ENCODE data around the gene C9orf85.
"Not testable (repeated sequence)": the region's sequence is repeated elsewhere in the genome, so short reads cannot be mapped to it uniquely, and the experiment has no call there.

The C9orf85 gene

DNA sequence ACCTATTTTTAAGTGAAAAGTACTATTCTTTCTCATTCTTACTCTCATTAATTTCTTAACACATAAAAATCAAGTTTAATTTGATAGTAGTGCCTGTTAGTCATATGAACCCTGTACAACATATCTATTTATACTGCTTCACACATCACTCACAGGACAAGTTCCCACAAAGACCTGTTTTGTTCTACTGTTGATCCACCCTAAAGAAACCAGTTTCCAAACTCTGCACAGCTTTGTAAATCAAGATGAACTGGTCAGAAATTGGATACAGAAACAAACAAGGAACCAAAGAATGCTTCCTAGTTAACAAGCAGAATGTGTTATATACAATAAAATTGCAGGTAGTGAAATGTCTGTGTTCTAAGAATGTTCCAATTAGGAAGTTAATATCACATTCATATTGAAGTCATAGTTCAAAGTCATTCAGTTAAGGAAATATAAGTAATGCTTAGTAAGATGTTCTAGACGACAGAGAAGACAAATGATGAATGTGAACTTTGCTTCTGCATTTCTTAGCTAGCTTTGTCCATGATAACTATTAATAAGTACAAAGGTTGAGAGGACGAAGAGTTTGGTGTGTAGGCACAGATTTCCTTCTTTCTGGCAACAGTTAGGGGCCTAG, 33.4 kb downstream of the C9orf85 start:
- DNase-seq = no peak

DNA sequence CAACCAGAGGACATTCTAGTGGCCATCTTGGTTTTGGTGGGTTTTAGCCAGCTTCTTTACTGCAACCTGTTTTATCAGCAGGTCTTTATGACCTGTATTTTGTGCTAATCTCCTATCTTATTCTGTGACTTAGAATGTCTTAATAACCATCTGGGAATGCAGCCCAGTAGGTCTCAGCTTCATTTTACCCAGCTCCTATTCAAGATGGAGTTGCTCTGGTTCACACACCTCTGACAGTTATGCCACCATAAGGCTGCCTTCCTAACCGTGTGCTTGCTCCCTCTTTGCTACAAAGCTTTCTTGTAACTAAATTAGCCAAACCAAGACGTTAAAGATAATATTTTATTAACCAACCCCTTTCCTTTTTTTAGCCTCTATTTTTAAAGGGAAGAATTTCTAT, 43.2 kb downstream of the C9orf85 start:
- DNase-seq = not testable (repeated sequence)

DNA sequence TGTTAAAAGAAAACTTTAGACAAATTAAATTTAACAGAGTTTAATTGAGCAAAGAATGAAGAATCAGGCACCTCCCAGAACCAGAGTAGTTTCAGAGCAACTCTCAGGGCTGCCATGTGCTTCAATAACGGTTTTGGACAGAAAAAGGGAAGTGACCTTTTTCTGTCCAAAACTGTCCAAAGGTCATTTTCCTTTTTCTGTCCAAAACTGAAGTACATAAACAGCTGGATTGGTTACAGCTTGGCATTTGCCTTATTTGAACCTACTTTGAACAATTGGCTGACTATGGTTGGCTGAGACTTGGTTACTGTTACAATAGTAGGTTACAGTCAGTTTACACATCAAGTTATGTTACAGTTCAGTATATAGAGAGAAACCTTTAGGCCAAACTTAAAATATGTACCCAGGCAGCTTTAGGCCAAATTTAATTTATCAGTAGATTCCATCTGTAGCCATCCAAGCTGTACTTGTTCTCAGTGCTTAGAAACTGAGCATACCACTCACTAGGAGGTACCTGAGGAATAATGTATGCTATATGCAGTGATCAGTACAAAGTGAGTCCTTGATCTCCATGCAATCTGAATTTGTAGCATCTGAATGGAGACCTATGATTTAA, 44.0 kb downstream of the C9orf85 start:
- DNase-seq = no peak

DNA sequence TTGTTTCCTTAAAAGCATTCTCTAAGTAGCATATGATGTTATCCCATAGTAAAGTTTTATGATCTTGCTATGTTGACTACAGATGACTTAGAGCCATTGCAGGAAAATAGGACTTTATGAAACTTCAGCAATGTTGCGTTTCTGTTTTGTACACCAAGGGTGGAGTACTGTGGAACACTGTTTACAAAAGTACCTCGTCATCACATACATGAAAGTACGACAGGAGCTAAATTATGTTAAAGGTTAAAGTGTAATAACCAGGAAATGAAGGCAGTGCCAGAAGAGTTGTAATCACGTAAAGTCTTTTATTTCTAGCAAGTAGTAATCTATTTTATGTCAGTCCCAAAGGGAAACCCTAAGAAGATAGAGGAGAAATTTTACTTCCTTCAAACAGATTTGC, 50.9 kb downstream of the C9orf85 start:
- DNase-seq = no peak

DNA sequence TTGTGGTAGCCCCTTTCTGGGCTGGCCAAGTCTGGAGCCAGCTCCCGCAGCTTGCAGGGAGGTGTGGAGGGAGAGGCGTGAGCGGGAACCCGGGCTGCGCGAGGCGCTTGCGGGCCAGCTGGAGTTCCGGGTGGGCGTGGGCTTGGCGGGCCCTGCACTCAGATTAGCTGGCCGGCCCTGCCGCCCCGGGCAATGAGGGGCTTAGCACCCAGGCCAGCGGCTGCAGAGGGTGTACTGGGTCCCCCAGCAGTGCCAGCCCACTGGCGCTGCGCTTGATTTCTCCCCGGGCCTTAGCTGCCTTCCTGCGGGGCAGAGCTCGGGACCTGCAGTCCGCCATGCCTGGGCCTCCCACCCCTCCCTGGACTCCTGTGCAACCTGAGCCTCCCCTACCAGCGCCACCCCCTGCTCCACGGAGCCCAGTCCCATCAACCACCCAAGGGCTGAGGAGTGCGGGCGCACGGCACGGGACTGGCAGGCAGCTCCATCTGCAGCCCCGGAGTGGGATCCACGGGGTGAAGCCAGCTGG, 52.1 kb downstream of the C9orf85 start:
- DNase-seq = not testable (repeated sequence)

DNA sequence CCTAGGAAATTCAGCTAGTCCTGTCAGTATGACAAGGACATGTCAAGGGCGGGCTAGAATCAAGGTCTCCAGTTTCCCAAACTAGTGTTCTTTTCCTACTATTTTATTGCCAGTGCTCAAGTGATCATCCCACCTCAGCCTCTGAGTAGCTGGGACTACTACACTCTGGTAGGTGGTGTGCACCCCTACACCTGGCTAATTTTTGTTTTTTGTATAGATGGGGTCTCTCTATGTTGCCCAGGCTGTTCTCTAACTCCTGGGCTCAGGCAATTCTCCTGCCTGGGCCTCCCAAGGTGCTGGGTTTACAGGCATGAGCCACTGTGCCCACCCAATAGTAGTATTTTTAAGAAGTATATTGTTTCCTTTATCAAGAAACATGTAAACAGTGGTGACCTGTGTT, 54.0 kb downstream of the C9orf85 start:
- DNase-seq = no peak

DNA sequence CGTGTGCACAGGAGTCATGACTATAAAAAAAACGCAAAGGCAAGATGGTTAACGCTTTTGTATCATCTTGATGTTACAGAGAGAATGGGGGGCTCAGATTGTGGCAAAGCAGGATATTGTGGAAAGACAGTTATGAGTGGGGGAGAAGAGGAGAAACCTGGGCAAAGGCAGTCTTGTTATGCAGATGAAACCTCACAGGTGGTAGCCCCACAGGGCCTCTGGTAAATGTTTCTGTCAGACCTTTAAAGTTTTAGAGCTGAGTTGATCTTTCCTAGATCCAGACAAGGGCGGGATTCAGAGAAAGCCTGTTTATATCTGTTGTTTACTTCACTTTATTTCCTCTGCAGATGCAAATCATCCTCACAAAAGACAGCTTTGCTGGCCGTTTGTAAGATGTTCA, 55.2 kb downstream of the C9orf85 start:
- DNase-seq = no peak

DNA sequence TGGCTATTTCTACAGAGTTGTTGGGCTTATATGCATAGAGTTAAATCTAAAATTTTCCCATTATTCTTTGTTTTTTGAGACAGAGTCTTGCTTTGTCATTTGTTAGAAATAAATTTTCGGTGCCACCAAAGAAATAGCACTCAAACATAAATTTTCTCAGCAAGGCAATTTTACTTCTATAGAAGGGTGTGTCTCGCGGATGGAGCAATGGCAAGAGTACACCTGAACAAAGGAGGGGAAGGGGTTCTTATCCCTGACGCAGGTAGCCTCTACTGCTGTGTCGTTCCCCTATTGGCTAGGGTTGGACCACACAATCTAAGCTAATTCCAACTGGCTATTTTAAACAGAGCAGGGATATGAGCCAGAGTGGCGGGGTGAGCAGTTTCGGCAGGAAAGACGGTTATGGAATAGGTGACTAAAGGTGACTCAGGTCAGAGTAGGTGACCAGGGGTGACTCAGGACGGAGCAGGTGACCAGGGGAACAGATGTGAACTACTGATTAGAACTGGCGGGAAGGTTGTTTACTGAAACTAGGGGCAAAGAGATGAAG, 57.2 kb downstream of the C9orf85 start:
- DNase-seq = no peak

DNA sequence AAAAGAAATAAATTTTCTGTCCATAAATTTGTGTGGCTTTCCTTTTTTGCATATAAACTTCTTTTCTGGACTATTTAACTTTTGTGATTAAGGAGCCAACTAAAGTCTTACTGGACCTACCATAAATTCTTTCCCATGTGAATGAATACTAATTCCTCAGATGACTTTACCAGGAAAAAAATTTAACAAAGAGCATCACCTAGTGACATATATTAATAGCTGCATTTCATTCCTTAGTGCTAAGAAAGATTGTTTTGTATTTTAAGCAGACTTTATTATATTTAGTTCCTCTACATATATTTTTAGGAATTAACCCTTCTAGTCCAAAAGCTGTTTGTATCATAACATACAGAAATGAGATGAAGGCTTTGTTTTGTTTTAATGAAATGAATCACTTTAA, 64.4 kb downstream of the C9orf85 start:
- no peak for DNase-seq

DNA sequence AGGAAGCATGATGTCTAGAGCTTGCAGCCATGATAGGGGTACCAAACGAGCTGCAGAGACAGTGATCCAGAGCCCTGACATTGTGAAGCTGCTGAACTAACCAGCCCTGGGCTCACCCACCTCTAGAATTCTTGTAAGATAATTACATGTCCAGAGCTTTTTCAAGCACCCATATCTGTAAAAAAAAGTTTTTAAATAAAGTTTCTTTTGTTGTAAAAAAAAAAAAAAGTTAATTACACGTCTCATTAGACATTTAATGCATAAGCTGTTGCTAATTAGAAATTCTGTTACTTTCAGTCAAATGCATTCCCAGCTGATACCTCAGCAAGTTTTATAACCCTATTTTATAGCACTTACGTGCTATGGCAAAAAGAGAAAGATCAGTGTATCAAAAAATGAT, 65.6 kb downstream of the C9orf85 start:
- no peak for DNase-seq

DNA sequence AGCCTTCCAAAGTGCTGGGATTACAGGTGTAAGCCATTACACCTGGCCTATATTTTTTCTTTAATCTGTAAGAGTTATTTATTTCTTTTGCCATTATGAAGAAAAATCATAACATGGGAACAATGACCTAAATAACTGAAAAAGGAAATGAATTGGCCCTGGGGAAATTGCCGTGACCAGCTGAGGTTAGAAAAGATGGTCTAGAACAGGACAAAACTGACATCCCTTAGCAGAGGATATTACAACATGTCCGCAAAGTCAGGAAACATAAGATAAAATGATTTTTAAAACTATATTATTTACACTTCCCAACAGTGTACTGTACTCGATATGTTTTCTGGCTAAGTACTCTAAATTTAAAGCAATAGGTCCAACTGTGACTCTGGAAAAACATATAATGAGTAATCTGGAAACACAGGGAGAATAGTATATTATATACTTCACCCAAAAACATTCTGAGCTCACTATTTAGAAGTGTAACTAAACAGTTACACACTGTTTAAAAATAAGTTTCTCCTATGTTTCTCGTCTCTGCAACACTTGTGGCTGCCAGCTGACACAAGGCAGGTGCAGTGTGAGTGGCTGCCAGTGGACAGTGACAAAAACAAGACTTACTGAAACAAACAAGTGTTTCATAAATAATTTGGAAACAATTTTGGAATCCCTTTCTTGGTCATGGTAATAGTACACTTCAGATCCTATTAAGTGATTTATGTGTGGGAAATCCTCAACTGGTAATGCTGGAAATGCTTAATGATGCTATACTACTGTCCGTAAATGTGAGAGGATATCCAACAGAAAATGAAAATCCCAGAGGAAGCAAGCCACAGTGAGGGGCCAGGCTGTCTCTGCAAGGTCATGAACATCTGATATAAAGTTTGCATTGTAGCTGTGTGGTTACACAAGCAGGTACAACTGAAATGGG, 69.1 kb downstream of the C9orf85 start:
- no peak for DNase-seq

DNA sequence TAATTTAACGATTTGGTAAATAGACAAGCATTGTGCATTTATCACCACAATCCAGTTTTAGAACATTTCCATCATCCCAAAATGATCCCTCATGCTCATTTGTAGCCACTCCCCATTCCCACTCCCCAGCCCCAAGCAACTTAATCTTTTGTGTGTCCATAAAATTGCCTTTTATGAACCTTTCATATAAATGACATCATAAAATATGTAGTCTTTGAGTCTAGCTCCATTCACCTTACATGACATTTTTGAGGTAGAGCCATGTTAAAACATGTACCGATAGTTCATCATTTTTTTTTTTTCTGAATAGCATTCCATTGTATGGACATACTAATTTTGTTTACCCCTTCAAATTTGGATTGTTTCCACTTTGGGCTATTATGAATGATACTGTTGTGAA, 70.5 kb downstream of the C9orf85 start:
- DNase-seq = no peak

DNA sequence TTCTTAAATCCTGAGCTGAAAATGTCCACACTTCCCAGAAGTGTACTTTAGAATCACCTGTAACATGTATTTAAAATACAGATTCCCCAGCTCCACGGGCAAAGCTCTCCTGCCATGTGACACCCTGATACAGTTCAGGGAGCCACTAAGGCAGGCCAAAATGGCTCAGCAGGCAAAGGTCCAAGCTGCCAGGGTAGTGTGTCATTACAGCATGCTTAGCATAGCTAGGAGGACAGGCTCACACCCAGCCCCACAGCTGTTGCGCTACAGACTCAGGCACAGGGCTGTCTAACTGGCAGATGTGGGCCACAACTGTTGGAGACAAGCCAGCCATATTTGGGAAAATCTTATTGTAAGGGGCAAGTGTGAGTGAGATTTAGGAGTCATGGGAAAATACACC, 73.0 kb downstream of the C9orf85 start:
- DNase-seq = no peak

DNA sequence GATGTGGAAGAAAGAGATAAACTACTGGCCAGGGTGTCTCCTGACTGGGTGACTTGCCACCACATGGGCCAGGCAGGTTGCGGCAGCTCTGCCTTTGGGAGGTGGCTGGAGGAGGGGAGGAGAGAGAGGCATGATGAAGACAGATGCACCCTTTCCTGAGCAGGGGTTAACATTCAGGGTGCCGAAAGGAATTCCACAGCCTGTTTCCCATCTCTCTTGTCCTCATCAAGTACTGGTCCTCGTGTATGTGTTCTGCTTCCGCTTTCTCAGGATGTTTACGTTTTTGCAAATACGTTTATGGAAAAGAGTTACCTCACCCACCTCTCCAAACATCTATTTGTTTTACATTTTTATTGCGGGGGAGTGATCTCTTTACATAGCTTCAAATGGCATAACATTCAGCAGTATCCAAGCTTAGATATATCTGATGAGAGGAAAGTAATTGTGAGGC, 73.4 kb downstream of the C9orf85 start:
- no peak for DNase-seq

DNA sequence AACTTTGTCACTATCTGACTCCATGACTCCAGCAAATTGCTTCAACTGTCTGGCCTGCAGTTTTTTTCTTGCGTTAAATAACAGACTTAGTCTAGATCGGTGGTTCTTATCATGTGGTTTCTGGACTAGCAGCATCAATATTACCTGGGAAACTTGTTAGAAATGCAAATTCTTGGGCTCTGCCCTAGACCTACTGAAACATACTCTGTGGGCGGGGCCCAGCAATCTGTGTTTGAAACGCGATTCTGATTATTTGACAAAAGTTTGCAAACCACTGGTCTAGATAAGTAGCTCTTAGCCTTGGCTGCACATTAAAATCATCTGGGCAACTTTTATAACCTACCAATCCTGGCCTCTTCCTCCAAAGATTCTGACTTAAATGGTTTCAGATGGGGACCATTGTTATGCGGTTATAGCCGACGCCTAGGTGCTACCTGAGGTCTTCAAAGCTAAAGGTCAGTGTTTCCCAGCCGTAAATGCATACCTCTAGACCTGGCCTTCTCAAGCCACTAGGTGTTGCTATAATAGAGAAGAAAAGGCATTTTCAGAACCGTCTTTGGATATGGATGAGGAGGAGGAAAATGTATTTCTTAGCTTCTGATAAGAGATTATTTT, 74.0 kb downstream of the C9orf85 start:
- no peak for DNase-seq

DNA sequence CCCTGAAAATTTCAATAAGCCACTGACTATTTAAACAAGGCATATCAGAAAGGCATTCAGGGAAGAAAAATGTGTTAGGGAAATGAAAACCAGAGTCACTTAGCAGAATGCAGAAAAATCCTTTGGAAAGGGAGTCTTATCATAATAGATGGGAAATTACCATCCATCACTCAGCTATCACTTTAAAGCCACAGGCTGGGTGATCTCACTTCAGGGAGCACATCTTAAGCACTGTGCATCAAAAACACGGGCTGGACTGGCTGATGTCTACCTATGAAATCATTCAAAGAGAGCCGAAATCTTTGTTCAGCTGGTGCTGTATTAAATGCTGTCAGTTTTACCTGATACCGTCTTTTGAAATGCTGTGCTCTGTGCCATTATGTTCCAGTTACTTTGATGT, 75.5 kb downstream of the C9orf85 start:
- no peak for DNase-seq

DNA sequence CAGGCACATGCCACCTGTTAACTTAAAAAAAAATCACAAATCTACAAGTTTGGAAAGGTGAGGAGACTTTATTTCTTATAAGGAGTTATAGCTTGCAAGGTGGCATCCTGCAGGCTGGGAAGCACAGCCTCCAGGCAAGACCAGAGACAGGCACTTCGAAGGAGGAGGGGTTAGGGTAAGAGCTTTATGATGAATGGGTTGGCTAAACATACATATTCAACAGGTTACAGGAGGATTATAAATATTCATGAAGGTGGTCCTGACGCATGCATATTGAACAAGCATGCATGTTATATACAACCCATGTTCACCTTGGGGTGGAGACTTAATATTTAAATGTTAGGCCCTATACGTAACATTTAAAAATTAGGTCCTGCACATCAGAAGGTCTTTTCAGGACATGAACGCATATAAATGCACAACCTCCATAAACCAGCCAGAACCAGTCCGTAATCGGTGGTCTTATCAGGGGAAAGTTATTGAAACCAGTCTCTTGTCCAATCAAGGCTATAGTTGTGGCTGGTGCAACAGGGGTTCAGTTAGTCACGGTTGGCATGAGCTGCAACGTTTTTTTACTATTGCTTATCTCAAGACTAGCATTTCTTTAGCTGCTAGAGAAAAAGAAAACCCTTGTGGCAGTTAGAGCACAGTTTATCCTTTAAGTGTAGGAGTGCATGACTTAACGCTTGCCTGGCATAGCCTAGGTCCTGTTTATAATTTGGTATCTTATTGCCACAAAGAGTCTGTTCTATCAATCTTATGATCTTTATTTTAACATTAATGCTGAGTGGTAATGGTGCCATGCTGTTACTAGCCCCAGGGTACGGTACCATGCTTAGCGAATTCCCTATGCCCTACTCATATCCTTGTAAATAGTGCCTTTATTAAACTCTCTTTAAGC, 76.3 kb downstream of the C9orf85 start:
- no peak for DNase-seq

DNA sequence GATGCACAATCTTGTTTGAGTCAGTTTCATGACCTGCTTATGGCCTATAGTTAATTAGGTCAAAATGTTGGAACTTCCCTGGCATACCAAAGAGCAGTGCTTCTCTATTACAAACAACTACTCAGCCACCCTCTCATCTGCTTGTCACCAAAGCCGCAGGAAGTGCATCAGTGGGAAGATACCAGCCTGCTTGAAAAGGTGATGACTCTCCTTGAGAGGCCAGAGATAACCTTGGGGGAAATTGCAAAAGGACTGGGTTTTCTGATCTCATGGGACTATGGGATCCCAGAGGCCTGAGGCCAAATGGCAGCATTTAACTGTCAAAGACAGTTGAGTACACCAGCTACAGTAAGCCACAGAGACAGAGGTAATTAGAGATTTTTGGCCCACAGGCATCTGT, 79.0 kb downstream of the C9orf85 start:
- no peak for DNase-seq

DNA sequence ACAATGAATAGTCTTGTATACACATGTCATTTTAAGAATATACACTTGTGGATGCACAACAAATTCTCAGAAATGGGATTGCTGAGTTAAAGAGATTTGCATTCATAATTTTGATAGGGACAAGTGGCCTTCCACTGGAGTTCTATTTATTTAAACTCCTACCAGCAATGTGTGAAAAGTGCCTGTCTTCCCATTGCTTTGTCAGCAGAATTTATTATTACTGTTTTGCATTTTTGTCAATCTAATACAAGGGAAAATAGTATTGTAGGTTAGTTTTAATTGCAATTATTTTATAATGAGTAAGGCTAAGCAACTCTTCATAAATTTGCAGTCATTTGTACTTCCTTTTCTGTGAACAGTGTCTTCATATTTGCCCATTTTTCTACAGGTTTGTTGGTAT, 94.0 kb downstream of the C9orf85 start:
- DNase-seq = no peak

DNA sequence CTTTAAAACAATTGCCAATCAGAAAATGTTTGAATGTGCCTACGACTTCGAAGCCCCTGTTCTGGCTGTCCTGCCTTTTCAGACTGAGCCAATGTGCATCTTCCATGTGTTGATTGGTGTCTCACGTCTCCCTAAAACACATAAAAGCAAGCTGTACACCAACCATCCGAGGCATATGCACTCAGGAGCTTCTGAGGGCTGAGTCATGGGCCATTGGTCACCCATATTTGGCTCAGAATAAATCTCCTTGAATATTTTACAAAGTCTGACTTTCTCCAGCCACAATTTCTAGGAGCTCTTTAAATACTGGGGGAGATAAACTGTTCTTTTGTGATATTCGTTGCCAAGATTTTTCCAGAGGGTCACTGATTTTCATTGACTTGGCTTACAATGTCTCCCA, 95.1 kb downstream of the C9orf85 start:
- DNase-seq = no peak

DNA sequence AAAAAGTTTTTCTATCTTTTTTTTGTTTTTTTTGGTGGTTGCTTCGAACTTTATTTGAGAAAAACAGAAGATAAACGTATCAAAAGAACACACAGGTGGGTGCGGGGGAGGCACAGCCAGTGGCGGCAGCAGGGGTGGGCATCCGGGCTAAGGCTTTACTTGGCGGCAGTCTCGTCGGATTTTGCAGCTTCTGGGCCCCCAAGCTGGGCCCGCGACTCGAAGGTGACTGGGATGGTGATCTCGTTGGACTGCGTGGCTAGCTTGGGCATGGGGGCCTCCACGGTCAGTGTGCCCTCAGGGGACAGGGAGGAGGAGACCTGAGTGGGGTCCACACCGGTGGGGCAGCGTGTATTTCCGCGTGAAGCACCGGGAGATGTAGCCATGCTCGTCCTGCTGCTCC, 96.3 kb downstream of the C9orf85 start:
- not testable (repeated sequence) for DNase-seq

DNA sequence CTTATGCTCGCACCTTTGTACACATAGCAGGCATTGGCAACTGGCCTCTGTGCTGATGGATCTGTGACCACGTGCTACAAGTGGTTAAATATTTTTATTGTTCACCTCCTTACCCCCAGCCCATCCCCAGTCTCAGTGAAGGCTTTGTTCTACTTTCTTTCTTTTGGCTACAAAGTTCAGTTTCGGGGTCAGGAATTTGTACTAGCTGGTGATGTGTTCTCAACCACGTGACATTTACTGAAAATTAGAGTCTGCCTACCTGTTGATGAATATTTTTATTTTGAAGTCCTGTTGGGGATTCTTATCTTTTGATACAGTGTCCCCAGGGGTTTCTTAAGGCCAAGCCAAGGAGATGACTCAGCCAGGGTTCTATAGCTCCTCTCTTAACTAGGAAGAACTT, 101.2 kb downstream of the C9orf85 start:
- DNase-seq = no peak

Data from stimulated activated CD4-positive, alpha-beta T cell treated with anti-CD3 and anti-CD28 coated beads, Interleukin-15, amount 100 ng/mL, for 24 hours (primary cell).